ENCODE data around the gene RPGR.

RPGR gene

GRCh38 chrX:38279188-38279587 lies 48.1 kb downstream of the RPGR start:
- TF ChIP-seq ZFX (IDR thresholded peaks at IDR 0.05) = no peak
- no peak for TF ChIP-seq CTCF (conservative IDR thresholded peaks at IDR 0.05)
- no peak overlapping the region for H3K27ac ChIP-seq

GRCh38 chrX:38278682-38279081 lies 48.6 kb downstream of the RPGR start:
- TF ChIP-seq ZFX (IDR thresholded peaks at IDR 0.05) = no peak
- TF ChIP-seq CTCF (conservative IDR thresholded peaks at IDR 0.05) = no peak
- H3K27ac ChIP-seq = no peak overlapping the region

GRCh38 chrX:38277802-38278201 lies 49.5 kb downstream of the RPGR start:
- TF ChIP-seq CTCF (conservative IDR thresholded peaks at IDR 0.05) (no peak), ZFX (IDR thresholded peaks at IDR 0.05) (no peak)

GRCh38 chrX:38277136-38277535 lies 50.2 kb downstream of the RPGR start:
- no peak overlapping the region for H3K27ac ChIP-seq
- TF ChIP-seq ZFX (IDR thresholded peaks at IDR 0.05) = no peak
- TF ChIP-seq CTCF (conservative IDR thresholded peaks at IDR 0.05) = no peak

More at GRCh38 chrX:38277802-38278201, 49.5 kb downstream of the RPGR start:
- peak overlapping the region; percentile 18; the same call in 1 of the 2 replicates for H3K27ac ChIP-seq

- no peak overlapping the region for H3K27ac ChIP-seq
- TF ChIP-seq CTCF (conservative IDR thresholded peaks at IDR 0.05) (no peak), ZFX (IDR thresholded peaks at IDR 0.05) (no peak)
Observed at GRCh38 chrX:38276089-38276488, 51.2 kb downstream of the RPGR start.

- TF ChIP-seq CTCF (conservative IDR thresholded peaks at IDR 0.05) = no peak
- no peak for TF ChIP-seq ZFX (IDR thresholded peaks at IDR 0.05)
- H3K27ac ChIP-seq = no peak overlapping the region
Observed at GRCh38 chrX:38275615-38276014, 51.7 kb downstream of the RPGR start.

- no peak overlapping the region for H3K27ac ChIP-seq
- TF ChIP-seq CTCF (conservative IDR thresholded peaks at IDR 0.05) (no peak), ZFX (IDR thresholded peaks at IDR 0.05) (no peak)
Observed at GRCh38 chrX:38273453-38273852, 53.9 kb downstream of the RPGR start.

Measured in C4-2B (cell line).